ENCODE data around the gene ACCSL. TPM values are rescaled to one million over a fixed set of nuclear protein-coding genes. Genes with fewer than 3 reads are reported as not detected.

ACCSL gene
- total RNA-seq, 1 donor from 2014 or later = not detected

DNA sequence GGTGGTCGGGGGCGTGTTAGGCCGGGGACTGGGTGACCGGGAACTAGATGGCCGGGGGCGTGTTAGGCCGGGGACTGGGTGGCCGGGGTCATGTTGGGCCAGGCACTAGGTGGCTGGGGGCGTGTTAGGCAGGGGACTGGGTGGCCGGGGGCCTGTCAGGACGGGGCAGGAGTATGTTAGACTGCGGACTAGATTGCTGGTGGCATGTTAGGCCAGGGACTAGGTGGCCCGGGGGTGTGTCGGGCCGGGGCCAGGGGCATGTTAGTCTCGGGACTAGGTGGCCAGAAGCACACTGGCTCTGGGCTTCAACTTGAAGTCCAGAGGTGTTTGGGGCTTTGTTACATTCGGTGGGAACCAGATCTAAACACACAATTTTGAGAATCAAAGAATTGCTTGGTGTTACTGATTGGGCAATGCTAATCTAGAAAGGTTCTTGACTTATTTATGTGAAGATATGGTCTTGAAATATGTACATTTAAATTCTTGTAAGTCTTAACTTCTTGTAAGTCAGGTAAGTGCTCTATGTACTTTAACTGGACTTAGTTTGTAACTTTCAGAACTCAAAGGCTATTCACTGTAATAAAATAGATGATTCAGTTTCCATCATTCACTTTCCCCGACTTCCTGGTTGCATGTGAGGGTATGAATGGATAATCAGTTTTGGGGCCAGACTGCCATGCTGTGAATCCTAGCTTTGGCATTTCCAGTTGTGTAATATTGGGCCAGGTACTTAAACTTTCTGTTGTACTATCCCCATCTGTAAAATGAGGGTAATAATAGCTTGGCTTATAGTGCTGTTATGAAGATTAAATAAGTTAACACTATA lies 48.8 kb downstream of the ACCSL start:
- Histone ChIP-seq H3K9ac (peak overlapping the region; percentile 63), H3K4me1 (peaks cover 5% of the 10 kb centered on the region), H3K27ac (no peak overlapping the region), H3K9me3 (ENCODE audit: low read depth) (no peaks in the 10 kb centered on the region), H2AFZ (replicated peaks) (peak overlapping the region; percentile 92), H3K27me3 (no peaks in the 10 kb centered on the region), H3K36me3 (no peaks in the 10 kb centered on the region), H3K79me2 (ENCODE audit: low read depth) (peaks cover 40% of the 10 kb centered on the region), H3F3A (ENCODE audit: low read depth) (peaks cover 5% of the 10 kb centered on the region), H4K20me1 (ENCODE audit: low read depth) (peaks cover 38% of the 10 kb centered on the region), H3K4me2 (peak overlapping the region; percentile 83), H3K4me3 (peak overlapping the region; percentile 94)
- no peaks in the 10 kb centered on the region for H3K9me3 Mint-ChIP-seq
- peak overlapping the region; percentile 92 for H3K4me3 Mint-ChIP-seq
- TF ChIP-seq EZH2 (IDR thresholded peaks at IDR 0.05) = no peak
- TF ChIP-seq, protein P1, sequence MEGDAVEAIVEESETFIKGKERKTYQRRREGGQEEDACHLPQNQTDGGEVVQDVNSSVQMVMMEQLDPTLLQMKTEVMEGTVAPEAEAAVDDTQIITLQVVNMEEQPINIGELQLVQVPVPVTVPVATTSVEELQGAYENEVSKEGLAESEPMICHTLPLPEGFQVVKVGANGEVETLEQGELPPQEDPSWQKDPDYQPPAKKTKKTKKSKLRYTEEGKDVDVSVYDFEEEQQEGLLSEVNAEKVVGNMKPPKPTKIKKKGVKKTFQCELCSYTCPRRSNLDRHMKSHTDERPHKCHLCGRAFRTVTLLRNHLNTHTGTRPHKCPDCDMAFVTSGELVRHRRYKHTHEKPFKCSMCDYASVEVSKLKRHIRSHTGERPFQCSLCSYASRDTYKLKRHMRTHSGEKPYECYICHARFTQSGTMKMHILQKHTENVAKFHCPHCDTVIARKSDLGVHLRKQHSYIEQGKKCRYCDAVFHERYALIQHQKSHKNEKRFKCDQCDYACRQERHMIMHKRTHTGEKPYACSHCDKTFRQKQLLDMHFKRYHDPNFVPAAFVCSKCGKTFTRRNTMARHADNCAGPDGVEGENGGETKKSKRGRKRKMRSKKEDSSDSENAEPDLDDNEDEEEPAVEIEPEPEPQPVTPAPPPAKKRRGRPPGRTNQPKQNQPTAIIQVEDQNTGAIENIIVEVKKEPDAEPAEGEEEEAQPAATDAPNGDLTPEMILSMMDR (IDR thresholded peaks at IDR 0.05) = no peak
- no peak for TF ChIP-seq EZH2phosphoT487 (IDR thresholded peaks at IDR 0.05)
- DNase-seq (ENCODE audit: low spot score) = no peak
- peak overlapping the region; percentile 51 for H3K27ac Mint-ChIP-seq
- H3K36me3 Mint-ChIP-seq = peaks cover 10% of the 10 kb centered on the region
- no peaks in the 10 kb centered on the region for H3K27me3 Mint-ChIP-seq (ENCODE audit: insufficient read depth, low read depth)
- H3K4me1 Mint-ChIP-seq = peaks cover 12% of the 10 kb centered on the region

DNA sequence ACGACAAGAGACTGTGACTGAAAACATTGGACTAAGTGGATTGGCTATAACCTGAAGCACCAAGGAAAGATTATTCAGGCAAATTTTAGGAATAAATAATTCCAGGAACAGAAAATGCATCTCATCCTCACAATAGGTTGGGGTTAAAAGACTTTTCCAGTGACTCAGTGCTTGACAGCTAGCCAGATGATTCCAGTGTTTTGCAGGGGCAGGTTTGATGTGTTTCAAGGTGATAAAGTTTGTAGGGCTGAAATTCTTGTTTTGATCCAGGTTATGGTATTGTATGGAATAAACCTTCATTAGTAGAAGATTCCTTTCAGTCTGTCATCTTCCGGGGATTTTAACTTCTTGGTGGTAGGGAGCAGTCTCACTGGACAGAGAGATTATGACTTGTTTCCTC lies 50.0 kb downstream of the ACCSL start:
- Mint-ChIP-seq H3K4me3 (no peak overlapping the region), H3K4me1 (peaks cover 12% of the 10 kb centered on the region), H3K9me3 (no peaks in the 10 kb centered on the region), H3K27ac (no peak overlapping the region), H3K36me3 (peaks cover 10% of the 10 kb centered on the region), H3K27me3 (ENCODE audit: insufficient read depth, low read depth) (no peaks in the 10 kb centered on the region)
- Histone ChIP-seq H3K9ac (no peak overlapping the region), H3K27ac (no peak overlapping the region), H3K36me3 (no peaks in the 10 kb centered on the region), H3K4me1 (peaks cover 5% of the 10 kb centered on the region), H3K4me3 (no peak overlapping the region), H3K79me2 (ENCODE audit: low read depth) (peaks cover 40% of the 10 kb centered on the region), H3K27me3 (no peaks in the 10 kb centered on the region), H3K9me3 (ENCODE audit: low read depth) (no peaks in the 10 kb centered on the region), H3K4me2 (no peak overlapping the region), H2AFZ (replicated peaks) (no peak overlapping the region), H4K20me1 (ENCODE audit: low read depth) (peaks cover 44% of the 10 kb centered on the region), H3F3A (ENCODE audit: low read depth) (peaks cover 5% of the 10 kb centered on the region)
- DNase-seq (ENCODE audit: low spot score) = no peak
- TF ChIP-seq EZH2 (IDR thresholded peaks at IDR 0.05) (no peak), EZH2phosphoT487 (IDR thresholded peaks at IDR 0.05) (no peak)
- TF ChIP-seq, protein P1 (IDR thresholded peaks at IDR 0.05) = no peak

GRCh38 chr11:44101098-44101497 lies 53.3 kb downstream of the ACCSL start:
- Mint-ChIP-seq H3K27me3 (ENCODE audit: insufficient read depth, low read depth) (no peaks in the 10 kb centered on the region), H3K9me3 (no peaks in the 10 kb centered on the region), H3K4me1 (peaks cover 9% of the 10 kb centered on the region), H3K27ac (no peak overlapping the region), H3K36me3 (peaks cover 10% of the 10 kb centered on the region), H3K4me3 (no peak overlapping the region)
- H3K9ac ChIP-seq = no peak overlapping the region
- H4K20me1 ChIP-seq (ENCODE audit: low read depth) = peaks cover 50% of the 10 kb centered on the region
- no peaks in the 10 kb centered on the region for H3F3A ChIP-seq (ENCODE audit: low read depth)
- TF ChIP-seq EZH2 (IDR thresholded peaks at IDR 0.05) (no peak), EZH2phosphoT487 (IDR thresholded peaks at IDR 0.05) (no peak)
- TF ChIP-seq, protein P1 (IDR thresholded peaks at IDR 0.05) = no peak
- no peak for DNase-seq (ENCODE audit: low spot score)
- H3K4me1 ChIP-seq = peaks cover 5% of the 10 kb centered on the region
- H3K36me3 ChIP-seq = no peaks in the 10 kb centered on the region
- no peaks in the 10 kb centered on the region for H3K27me3 ChIP-seq
- no peak overlapping the region for H3K4me2 ChIP-seq
- no peak overlapping the region for H2AFZ ChIP-seq (replicated peaks)
- H3K27ac ChIP-seq = no peak overlapping the region
- H3K79me2 ChIP-seq (ENCODE audit: low read depth) = peaks cover 44% of the 10 kb centered on the region
- H3K9me3 ChIP-seq (ENCODE audit: low read depth) = no peaks in the 10 kb centered on the region
- no peak overlapping the region for H3K4me3 ChIP-seq

Data from neural progenitor cell (in vitro differentiated cells).